ENCODE measurements around the gene CFAP45.
"Not testable (repeated sequence)": the region's sequence is repeated elsewhere in the genome, so short reads cannot be mapped to it uniquely, and the experiment has no call there.

CFAP45 gene

GRCh38 chr1:159900755-159901360, 893 bp upstream of the CFAP45 start:
- DNase-seq = no peak

- DNase-seq = not testable (repeated sequence)
Observed at GRCh38 chr1:159899634-159900033, 331 bp downstream of the CFAP45 start.

- no peak for DNase-seq
Observed at GRCh38 chr1:159898527-159898926, 1.4 kb downstream of the CFAP45 start.

- DNase-seq = no peak
Observed at GRCh38 chr1:159897962-159898361, 2.0 kb downstream of the CFAP45 start.

GRCh38 chr1:159896546-159896930, 3.4 kb downstream of the CFAP45 start:
- no peak for DNase-seq

- no peak for DNase-seq
Observed at GRCh38 chr1:159895836-159896545, 4.0 kb downstream of the CFAP45 start.

- peak; percentile 59 for DNase-seq
Observed at GRCh38 chr1:159895286-159895685, 4.7 kb downstream of the CFAP45 start.

- DNase-seq = no peak
Observed at GRCh38 chr1:159892944-159893343, 7.0 kb downstream of the CFAP45 start.

GRCh38 chr1:159891275-159892157, 8.4 kb downstream of the CFAP45 start:
- peak; percentile 47 for DNase-seq

- no peak for DNase-seq
Observed at GRCh38 chr1:159890390-159890789, 9.6 kb downstream of the CFAP45 start.

GRCh38 chr1:159889821-159890252, 10.1 kb downstream of the CFAP45 start:
- DNase-seq = no peak

- no peak for DNase-seq
Observed at GRCh38 chr1:159889202-159889601, 10.8 kb downstream of the CFAP45 start.

GRCh38 chr1:159884296-159884695, 15.7 kb downstream of the CFAP45 start:
- DNase-seq = peak; percentile 66

- no peak for DNase-seq
Observed at GRCh38 chr1:159883134-159883533, 16.8 kb downstream of the CFAP45 start.

- no peak for DNase-seq
Observed at GRCh38 chr1:159882527-159882862, 17.5 kb downstream of the CFAP45 start.

- DNase-seq = peak; percentile 77
Observed at GRCh38 chr1:159881622-159882526, 18.1 kb downstream of the CFAP45 start.

GRCh38 chr1:159880430-159880829, 19.5 kb downstream of the CFAP45 start:
- DNase-seq = no peak

- DNase-seq = no peak
Observed at GRCh38 chr1:159879977-159880376, 20.0 kb downstream of the CFAP45 start.

GRCh38 chr1:159879136-159879535, 20.8 kb downstream of the CFAP45 start:
- DNase-seq = no peak

GRCh38 chr1:159877695-159878444, 22.1 kb downstream of the CFAP45 start:
- peak; percentile 41 for DNase-seq

GRCh38 chr1:159873530-159874143, 26.3 kb downstream of the CFAP45 start:
- DNase-seq = no peak

Data from NCI-H2171 (cell line).